ENCODE data around the gene QRICH2.
"Not testable (repeated sequence)": the region's sequence is repeated elsewhere in the genome, so short reads cannot be mapped to it uniquely, and the experiment has no call there.

GRCh38 chr17:76252967-76253766 lies 54.9 kb downstream of the QRICH2 start:
- TF ChIP-seq POLR2A (IDR thresholded peaks at IDR 0.05; ENCODE audit: low read depth, low read length); USF2 (IDR thresholded peaks at IDR 0.05; ENCODE audit: low read depth, low read length); CTCF (conservative IDR thresholded peaks at IDR 0.05; ENCODE audit: low read depth, low read length); CEBPB (IDR thresholded peaks at IDR 0.05; ENCODE audit: low read depth, low read length); FOS (IDR thresholded peaks at IDR 0.05; ENCODE audit: low read depth, low read length); RFX5 (IDR thresholded peaks at IDR 0.05; ENCODE audit: low read depth, low read length); RCOR1 (IDR thresholded peaks at IDR 0.05; ENCODE audit: insufficient replicate concordance, low read length); NFE2L2 (IDR thresholded peaks at IDR 0.05; ENCODE audit: low read depth, low read length); MAZ (IDR thresholded peaks at IDR 0.05; ENCODE audit: borderline replicate concordance, low read depth, low read length): not testable (repeated sequence)
